Astrocyte (in vitro differentiated cells and primary cell): ENCODE measurements around the gene PPP1R12C. TPM values are rescaled to one million over a fixed set of nuclear protein-coding genes. Genes with fewer than 3 reads are reported as not detected.

ENCODE experiments used
- DNase-seq: peaks from one replicate; pipeline ENCODE4 v3.0.0-alpha.2; 2010; ENCODE audit warnings: low read depth
- FAIRE-seq: peaks from 2 replicates; lab custom pipeline; 2011; peaks lifted over from hg19 to GRCh38; lab: Jason Lieb, UNC
- H2AFZ ChIP-seq: 2 replicates; pipeline ENCODE4 v1.6.0; 2012; ENCODE audit warnings: low read depth, low read length, inconsistent platforms
- H3K27ac ChIP-seq: 2 replicates; pipeline ENCODE4 v1.5.1; 2011; ENCODE audit warnings: low read depth, low read length, inconsistent platforms
- H3K27me3 ChIP-seq: 2 replicates; pipeline ENCODE4 v1.6.0; 2011; ENCODE audit warnings: low read length, inconsistent platforms; ENCODE audit not compliant: insufficient read depth
- H3K36me3 ChIP-seq: 2 replicates; pipeline ENCODE4 v1.5.1; 2011; ENCODE audit warnings: low read length, inconsistent platforms; ENCODE audit not compliant: insufficient read depth
- H3K4me1 ChIP-seq: 2 replicates; pipeline ENCODE4 v1.5.1; 2011; ENCODE audit warnings: low read length, inconsistent platforms; ENCODE audit not compliant: insufficient read depth
- H3K4me2 ChIP-seq: 2 replicates; pipeline ENCODE4 v1.6.0; 2012; ENCODE audit warnings: low read length, inconsistent platforms
- H3K4me3 ChIP-seq: 2 replicates; pipeline ENCODE4 v1.5.1; 2011; ENCODE audit warnings: low read depth, mild to moderate bottlenecking, low read length, inconsistent platforms; ENCODE audit not compliant: insufficient read depth
- H3K79me2 ChIP-seq: 2 replicates; pipeline ENCODE4 v1.6.0; 2012; ENCODE audit warnings: mild to moderate bottlenecking, low read length, inconsistent platforms; ENCODE audit not compliant: insufficient read depth
- H3K9ac ChIP-seq: 2 replicates; pipeline ENCODE4 v1.6.0; 2012; ENCODE audit warnings: mild to moderate bottlenecking, low read length, inconsistent platforms
- H3K9me3 ChIP-seq: 2 replicates; pipeline ENCODE4 v1.5.1; 2012; ENCODE audit warnings: low read depth, mild to moderate bottlenecking, low read length, inconsistent platforms; ENCODE audit not compliant: insufficient read depth
- H4K20me1 ChIP-seq: 2 replicates; pipeline ENCODE4 v1.6.0; 2012; ENCODE audit warnings: low read length, inconsistent platforms; ENCODE audit not compliant: insufficient read depth
- H3K27ac Mint-ChIP-seq: one replicate; pipeline ENCODE4 v1.8.0; 2021; ENCODE audit warnings: mild to moderate bottlenecking, mixed read lengths; ENCODE audit not compliant: unreplicated experiment
- H3K27me3 Mint-ChIP-seq: one replicate; pipeline ENCODE4 v1.8.0; 2021; ENCODE audit warnings: low read depth, mixed read lengths; ENCODE audit not compliant: unreplicated experiment
- H3K36me3 Mint-ChIP-seq: one replicate; pipeline ENCODE4 v1.8.0; 2021; ENCODE audit warnings: low read depth, mixed read lengths; ENCODE audit not compliant: unreplicated experiment
- H3K4me1 Mint-ChIP-seq: one replicate; pipeline ENCODE4 v1.8.0; 2021; ENCODE audit warnings: low read depth, mixed read lengths; ENCODE audit not compliant: unreplicated experiment
- H3K4me3 Mint-ChIP-seq: one replicate; pipeline ENCODE4 v1.8.0; 2021; ENCODE audit warnings: mild to moderate bottlenecking, moderate library complexity, mixed read lengths; ENCODE audit not compliant: unreplicated experiment
- H3K9me3 Mint-ChIP-seq: one replicate; pipeline ENCODE4 v1.8.0; 2021; ENCODE audit warnings: mild to moderate bottlenecking, mixed read lengths; ENCODE audit not compliant: unreplicated experiment
- EZH2 ChIP-seq: IDR thresholded peaks from 2 replicates; pipeline ENCODE4 v1.6.1; 2012; ENCODE audit warnings: mild to moderate bottlenecking, low read length, inconsistent platforms; ENCODE audit not compliant: insufficient read depth
- total RNA-seq: library from RNA; stranded (reverse); gene quantifications from 2 replicates; pipeline ENCODE4 v1.2.1, GENCODE V29; 2021
- TF ChIP-seq, protein P1 (sequence below): IDR thresholded peaks from 2 replicates; pipeline ENCODE4 v1.5.1; 2011; ENCODE audit warnings: low read depth, mild to moderate bottlenecking, inconsistent platforms, low read length, moderate library complexity; ENCODE audit not compliant: insufficient read depth

Gene PPP1R12C
- total RNA-seq, 1 donor from 2014 or later: 86.2 TPM

DNA sequence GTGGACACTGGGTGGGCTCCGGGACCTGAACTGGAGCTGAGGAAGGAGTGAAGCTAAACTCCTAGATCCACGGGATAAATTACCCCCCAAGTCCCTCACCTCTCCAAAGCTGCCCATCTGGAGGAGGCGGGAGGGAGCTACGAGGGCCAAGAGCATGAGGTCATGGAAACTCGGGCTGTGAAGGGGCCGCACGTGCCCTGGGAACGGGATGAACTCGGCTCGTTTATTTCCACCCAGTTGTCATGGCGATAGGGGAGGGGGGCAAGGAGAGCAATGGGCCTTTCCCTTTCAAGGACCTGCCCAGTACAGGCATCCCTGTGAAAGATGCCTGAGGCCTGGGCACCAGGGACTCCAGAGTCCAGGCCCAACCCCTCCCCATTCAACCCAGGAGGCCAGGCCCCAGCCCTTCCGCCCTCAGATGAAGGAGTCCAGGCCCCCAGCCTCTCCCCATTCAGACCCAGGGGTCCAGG is 3.8 kb downstream of the PPP1R12C start:
- H3K9me3 ChIP-seq: no peaks in the 10 kb centered on the region
- H3K4me2 ChIP-seq: peak overlapping the region; percentile 64
- Mint-ChIP-seq H3K4me1 (peaks cover 16% of the 10 kb centered on the region), H3K9me3 (no peaks in the 10 kb centered on the region), H3K36me3 (no peaks in the 10 kb centered on the region), H3K27me3 (no peaks in the 10 kb centered on the region), H3K27ac (peak overlapping the region; percentile 92), H3K4me3 (peak overlapping the region; percentile 68)
- no peaks in the 10 kb centered on the region for H3K36me3 ChIP-seq
- no peak overlapping the region for H3K4me3 ChIP-seq
- H3K27ac ChIP-seq: peak overlapping the region; percentile 85
- no peaks in the 10 kb centered on the region for H3K27me3 ChIP-seq
- peaks cover 39% of the 10 kb centered on the region for H3K4me1 ChIP-seq
- no peak overlapping the region for H2AFZ ChIP-seq
- peaks cover 78% of the 10 kb centered on the region for H3K79me2 ChIP-seq
- H3K9ac ChIP-seq: peak overlapping the region; percentile 81
- TF ChIP-seq, protein P1, sequence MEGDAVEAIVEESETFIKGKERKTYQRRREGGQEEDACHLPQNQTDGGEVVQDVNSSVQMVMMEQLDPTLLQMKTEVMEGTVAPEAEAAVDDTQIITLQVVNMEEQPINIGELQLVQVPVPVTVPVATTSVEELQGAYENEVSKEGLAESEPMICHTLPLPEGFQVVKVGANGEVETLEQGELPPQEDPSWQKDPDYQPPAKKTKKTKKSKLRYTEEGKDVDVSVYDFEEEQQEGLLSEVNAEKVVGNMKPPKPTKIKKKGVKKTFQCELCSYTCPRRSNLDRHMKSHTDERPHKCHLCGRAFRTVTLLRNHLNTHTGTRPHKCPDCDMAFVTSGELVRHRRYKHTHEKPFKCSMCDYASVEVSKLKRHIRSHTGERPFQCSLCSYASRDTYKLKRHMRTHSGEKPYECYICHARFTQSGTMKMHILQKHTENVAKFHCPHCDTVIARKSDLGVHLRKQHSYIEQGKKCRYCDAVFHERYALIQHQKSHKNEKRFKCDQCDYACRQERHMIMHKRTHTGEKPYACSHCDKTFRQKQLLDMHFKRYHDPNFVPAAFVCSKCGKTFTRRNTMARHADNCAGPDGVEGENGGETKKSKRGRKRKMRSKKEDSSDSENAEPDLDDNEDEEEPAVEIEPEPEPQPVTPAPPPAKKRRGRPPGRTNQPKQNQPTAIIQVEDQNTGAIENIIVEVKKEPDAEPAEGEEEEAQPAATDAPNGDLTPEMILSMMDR: no peak
- no peak for TF ChIP-seq EZH2
- peak; percentile 78 for DNase-seq
- no peak for FAIRE-seq
- peaks cover 81% of the 10 kb centered on the region for H4K20me1 ChIP-seq

DNA sequence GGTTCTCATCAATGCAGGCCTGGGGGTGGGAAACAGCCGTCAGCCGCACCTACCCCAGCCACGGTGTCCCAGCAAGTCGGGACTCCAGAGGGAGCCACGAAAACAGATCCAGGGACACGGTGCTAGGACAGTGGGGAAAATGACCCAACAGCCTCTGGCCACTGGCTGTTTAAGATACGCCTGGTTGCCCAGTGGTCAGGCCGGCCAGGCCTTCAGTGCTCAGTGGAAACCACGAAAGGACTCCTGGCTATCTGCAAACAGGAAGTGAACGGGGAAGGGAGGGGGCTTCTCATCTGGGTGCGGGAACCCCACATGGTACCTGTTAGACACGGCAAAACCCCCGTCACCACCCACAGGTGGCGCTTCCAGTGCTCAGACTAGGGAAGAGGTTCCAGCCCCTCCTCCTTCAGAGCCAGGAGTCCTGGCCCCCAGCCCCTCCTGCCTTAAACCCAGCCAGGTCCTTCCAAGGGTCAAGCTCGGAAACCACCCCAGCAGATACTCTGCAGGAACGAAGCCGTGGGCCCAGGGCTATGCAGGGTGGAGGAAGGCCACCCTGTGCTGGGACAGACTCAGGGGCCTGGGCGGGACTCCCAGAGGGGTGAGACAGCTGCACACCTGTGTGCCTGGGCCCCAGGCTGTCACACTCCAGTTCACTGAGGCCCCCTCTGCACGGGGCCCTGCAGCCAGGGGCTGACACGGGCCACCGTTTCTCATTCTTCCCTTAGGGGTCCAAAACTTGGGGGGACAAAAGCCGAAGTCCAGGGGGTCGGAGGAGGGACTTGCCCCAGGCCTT is 4.5 kb downstream of the PPP1R12C start:
- no peak for TF ChIP-seq EZH2
- TF ChIP-seq, protein P1: no peak
- peaks cover 82% of the 10 kb centered on the region for H4K20me1 ChIP-seq
- no peaks in the 10 kb centered on the region for H3K27me3 Mint-ChIP-seq
- H3K79me2 ChIP-seq: peaks cover 82% of the 10 kb centered on the region
- no peak overlapping the region for H3K4me3 ChIP-seq
- peak overlapping the region; percentile 81 for H3K9ac ChIP-seq
- no peaks in the 10 kb centered on the region for H3K27me3 ChIP-seq
- peak overlapping the region; percentile 92 for H3K27ac Mint-ChIP-seq
- no peak overlapping the region for H3K4me3 Mint-ChIP-seq
- no peaks in the 10 kb centered on the region for H3K9me3 Mint-ChIP-seq
- no peak overlapping the region for H2AFZ ChIP-seq
- no peaks in the 10 kb centered on the region for H3K9me3 ChIP-seq
- no peaks in the 10 kb centered on the region for H3K36me3 ChIP-seq
- FAIRE-seq (no peak), DNase-seq (no peak)
- peak overlapping the region; percentile 85 for H3K27ac ChIP-seq
- peak overlapping the region; percentile 64 for H3K4me2 ChIP-seq
- peaks cover 12% of the 10 kb centered on the region for H3K4me1 Mint-ChIP-seq
- H3K4me1 ChIP-seq: peaks cover 32% of the 10 kb centered on the region
- H3K36me3 Mint-ChIP-seq: no peaks in the 10 kb centered on the region

DNA sequence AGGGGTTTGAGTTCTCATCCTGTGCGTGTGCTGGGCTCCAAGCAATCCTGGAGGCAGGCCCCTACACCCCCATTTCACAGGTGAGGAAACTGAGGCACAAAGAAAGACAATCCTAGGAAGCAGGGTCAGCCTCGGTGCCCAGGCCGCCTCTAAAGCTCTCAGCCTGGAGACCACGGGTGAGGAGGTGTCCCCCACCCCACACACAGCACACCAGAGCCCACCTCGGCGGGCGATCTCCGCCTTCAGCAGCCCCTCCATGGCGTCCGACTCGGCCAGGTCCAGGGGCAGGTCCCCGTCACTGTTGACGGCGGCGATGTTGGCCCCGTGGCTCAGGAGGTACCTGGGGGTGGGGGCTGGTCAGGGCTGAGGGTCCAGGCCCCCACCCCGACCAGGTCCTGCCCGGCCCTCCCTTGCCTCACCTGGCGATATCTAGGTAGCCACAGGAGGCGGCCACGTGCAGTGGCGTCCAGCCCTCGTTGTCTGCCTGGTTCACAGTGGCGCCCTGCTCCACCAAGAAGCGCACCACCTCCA is 5.1 kb downstream of the PPP1R12C start:
- H3K4me2 ChIP-seq: no peak overlapping the region
- TF ChIP-seq, protein P1: no peak
- no peak for TF ChIP-seq EZH2
- H3K4me3 ChIP-seq: no peak overlapping the region
- no peak for DNase-seq
- H4K20me1 ChIP-seq: peaks cover 82% of the 10 kb centered on the region
- H3K4me1 ChIP-seq: peaks cover 32% of the 10 kb centered on the region
- H3K4me1 Mint-ChIP-seq: peaks cover 12% of the 10 kb centered on the region
- no peaks in the 10 kb centered on the region for H3K36me3 Mint-ChIP-seq
- H3K9me3 ChIP-seq: no peaks in the 10 kb centered on the region
- peaks cover 82% of the 10 kb centered on the region for H3K79me2 ChIP-seq
- H3K36me3 ChIP-seq: no peaks in the 10 kb centered on the region
- H3K9ac ChIP-seq: no peak overlapping the region
- FAIRE-seq: no peak
- no peak overlapping the region for H3K4me3 Mint-ChIP-seq
- H3K27ac Mint-ChIP-seq: no peak overlapping the region
- no peak overlapping the region for H2AFZ ChIP-seq
- H3K9me3 Mint-ChIP-seq: no peaks in the 10 kb centered on the region
- no peaks in the 10 kb centered on the region for H3K27me3 ChIP-seq
- H3K27me3 Mint-ChIP-seq: no peaks in the 10 kb centered on the region
- no peak overlapping the region for H3K27ac ChIP-seq
